Posterior cingulate gyrus (tissue), 11 donors: ENCODE data around the gene RGS3.

ENCODE experiments used
- DNase-seq, 10 donors: peaks; one replicate each; pipeline versions ENCODE4 v3.0.0 to v3.0.0-alpha.2; 2020 to 2021; ENCODE audit warnings: mixed read lengths in 3 of 10
- intact Hi-C: fragments of 100-400 bp; cut with DNase I; formaldehyde crosslinking; loops from one replicate; pipeline ENCODE4 v1.15.1; 2023

Gene RGS3

GRCh38 chr9:113579283-113580040, 115.9 kb downstream of the RGS3 start:
- no peak for DNase-seq
- intact Hi-C loops = loop anchor here (5.0 kb wide), 1 partner anchor 42 kb away; no protein-coding TSS in a partner anchor

DNA sequence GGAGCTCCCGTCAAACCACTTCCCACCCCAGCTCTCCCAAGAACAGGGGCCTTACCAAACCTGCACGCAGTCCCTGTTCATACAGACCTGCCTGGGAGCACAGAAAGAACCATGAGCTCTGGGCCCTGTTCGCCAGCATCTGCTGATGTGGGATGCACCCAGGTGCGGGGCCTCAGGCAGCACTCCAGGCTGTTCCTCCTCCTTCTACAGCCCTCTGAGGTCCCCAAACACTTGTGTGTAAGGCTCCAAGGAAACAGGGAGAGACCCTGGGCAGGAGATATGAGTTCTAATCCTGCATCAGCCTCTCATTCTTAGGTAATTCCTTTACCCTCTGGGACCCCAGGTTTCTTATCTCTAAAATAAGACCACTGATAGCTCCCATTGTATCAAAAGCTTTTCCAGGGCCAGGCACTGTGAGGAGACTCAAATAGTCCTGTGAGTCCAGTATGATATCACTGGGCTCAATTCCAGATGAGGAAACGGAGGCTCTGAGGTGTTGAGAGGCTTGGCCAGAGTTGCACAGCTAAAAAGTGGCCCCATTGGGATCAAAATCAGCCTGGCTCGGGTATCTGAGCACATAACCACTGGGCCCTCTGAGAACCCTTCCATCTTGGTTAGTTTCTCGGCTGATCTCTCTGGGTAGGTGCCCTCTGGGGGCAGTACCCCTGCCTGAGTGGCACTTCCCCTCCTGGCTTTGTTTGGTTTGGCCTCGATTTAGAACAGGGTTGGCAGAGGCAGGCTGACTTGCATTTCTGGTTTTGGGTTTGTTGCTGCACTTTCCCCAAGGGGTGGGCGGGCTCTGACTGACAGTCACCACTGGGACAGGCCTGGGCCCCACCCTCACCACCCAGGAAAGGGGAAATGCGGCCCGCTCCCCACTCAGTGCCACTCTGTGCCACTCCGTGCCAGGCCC, 116.8 kb downstream of the RGS3 start:
- DNase-seq = peak in 5 of 10 donors; percentile 54 to 94 (median 56)
- intact Hi-C loops = loop anchor here (5.0 kb wide), 1 partner anchor 43 kb away; no protein-coding TSS in a partner anchor

DNA sequence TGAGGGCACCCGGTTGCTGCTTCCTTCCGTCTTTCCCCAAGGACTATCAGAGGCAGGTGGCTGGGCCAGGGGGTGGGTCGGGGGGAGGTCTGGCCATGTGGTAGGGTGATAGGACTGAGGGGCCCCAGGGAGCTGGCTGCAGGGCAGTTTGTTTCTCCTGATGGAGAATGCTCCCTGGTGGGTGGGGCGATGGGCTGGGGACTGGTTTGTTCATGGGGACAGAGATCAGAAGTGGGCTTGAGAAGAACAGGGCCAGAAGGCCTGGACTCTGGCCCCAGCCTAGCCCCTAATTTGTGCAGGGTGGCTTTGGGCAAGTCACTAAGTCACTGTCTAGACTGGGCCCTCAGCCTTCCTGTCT, 117.4 kb downstream of the RGS3 start:
- no peak for DNase-seq
- intact Hi-C loops = loop anchor here (5.0 kb wide), 1 partner anchor 44 kb away; no protein-coding TSS in a partner anchor

DNA sequence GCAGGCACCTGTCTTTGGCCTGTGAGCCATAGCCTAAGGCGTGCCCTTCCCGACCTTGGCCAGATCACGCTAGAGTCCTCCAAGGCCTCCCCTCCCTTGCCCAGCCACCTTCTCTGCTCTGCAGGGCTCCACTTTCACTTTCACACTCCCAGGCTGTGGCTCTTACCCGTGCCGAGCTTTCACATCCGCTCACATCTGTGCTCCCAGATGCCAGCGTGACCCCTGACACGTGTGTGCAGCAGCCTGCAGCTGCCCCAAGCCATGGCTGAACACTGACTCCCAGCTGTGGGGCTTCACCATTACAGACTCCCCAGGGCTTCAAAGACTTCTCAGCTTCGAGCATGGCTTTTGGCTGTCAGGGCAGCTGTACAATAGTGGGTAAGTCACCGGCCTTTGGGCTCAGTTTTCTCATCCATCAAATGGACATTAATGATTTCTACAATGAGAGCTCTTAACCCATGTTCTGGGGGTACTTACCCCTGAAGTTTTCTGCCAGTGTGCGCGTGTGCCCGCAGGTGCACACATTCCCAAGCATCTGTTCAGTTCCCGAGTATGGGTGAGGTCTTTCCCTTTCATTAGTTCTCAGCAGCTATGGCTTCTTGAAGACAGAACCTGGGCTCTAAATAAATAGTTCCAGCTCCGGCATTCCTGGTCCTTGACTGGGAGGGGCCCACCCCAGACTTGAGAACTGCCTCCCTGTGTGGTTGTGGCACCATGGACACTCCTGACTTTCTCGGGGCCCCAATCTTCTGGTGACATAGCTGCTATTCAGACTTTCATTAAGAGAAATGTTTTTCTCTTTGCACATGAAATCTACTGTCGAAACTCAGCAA, 118.6 kb downstream of the RGS3 start:
- peak in 9 of 10 donors; percentile 52 to 97 (median 78) for DNase-seq

DNA sequence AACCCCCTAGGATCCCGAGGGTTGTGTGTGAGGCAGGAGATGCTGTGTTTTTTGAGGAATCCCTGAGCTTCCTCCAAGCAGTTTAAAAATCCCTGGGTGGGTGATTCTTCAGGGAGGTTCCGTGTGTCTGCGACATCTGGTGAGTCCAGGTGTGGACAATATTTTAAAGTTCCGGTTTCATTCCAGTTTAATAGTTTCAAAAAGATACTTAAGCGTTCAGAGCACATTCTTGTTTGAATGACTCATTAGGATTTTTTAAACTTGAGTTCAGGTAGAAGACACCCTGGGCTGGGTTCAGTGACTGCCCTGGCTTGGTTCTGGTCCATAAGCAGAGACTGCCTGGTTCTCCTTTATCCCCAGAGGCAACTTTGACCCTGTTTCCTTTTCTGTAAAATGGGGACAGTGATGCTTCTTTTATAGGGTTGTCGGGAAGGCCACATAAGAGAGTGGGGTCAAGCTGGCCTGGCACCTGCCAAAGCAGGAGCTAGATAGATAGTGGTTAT, 119.2 kb downstream of the RGS3 start:
- intact Hi-C loops = loop anchor here (2.0 to 5.0 kb wide), 2 partner anchors 45 to 136 kb away; no protein-coding TSS in a partner anchor
- peak in 2 of 10 donors; percentile 12 to 27 for DNase-seq

More for the DNA sequence above, 118.6 kb downstream of the RGS3 start:
- intact Hi-C loops = loop anchor here (2.0 to 5.0 kb wide), 2 partner anchors 45 to 135 kb away; no protein-coding TSS in a partner anchor

- intact Hi-C loops = loop anchor here (2.0 to 5.0 kb wide), 2 partner anchors 46 to 137 kb away; no protein-coding TSS in a partner anchor
- DNase-seq = peak in 2 of 10 donors; percentile 62 to 80
Measured at GRCh38 chr9:113583511-113584427, 120.2 kb downstream of the RGS3 start.

GRCh38 chr9:113584428-113585084, 121.0 kb downstream of the RGS3 start:
- intact Hi-C loops = loop anchor here (5.0 kb wide), 1 partner anchor 47 kb away; no protein-coding TSS in a partner anchor

GRCh38 chr9:113585085-113585442, 121.5 kb downstream of the RGS3 start:
- DNase-seq = peak in 3 of 10 donors; percentile 6 to 45 (median 24)
- intact Hi-C loops = no loop called here

More at GRCh38 chr9:113584428-113585084, 121.0 kb downstream of the RGS3 start:
- peak in 1 of 10 donors; percentile 51 for DNase-seq

- DNase-seq = peak in 3 of 10 donors; percentile 11 to 42 (median 21)
- intact Hi-C loops = no loop called here
Measured at GRCh38 chr9:113585555-113585954, 122.0 kb downstream of the RGS3 start.

DNA sequence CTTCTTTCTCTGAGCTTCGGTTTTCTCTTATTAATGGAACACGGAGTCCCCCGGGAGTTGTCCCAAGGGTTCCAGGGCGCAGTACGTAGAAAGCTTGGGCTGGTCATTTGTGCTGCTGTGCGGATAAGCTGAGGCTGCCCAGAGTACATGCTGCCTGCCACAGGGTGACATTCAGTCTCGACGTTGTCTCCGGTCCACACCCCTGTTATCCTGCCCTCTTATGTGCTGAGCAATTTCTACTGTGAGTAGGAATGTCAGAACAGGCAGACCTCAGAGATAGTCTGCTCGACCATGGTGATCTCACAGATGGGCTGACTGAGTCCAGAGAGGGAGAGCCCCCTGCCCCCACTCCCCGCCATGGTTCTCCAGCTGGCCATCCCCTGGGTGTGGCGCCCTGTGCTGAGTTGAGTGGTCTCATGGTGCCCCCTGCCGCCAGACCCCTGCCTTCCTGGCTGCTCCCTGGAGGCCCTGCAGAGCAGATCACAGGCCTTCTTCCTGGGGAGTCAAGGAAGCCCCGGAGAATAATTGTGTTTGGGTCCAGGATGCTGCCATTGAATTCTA, 124.0 kb downstream of the RGS3 start:
- DNase-seq = peak in 4 of 10 donors; percentile 57 to 81 (median 67)

DNA sequence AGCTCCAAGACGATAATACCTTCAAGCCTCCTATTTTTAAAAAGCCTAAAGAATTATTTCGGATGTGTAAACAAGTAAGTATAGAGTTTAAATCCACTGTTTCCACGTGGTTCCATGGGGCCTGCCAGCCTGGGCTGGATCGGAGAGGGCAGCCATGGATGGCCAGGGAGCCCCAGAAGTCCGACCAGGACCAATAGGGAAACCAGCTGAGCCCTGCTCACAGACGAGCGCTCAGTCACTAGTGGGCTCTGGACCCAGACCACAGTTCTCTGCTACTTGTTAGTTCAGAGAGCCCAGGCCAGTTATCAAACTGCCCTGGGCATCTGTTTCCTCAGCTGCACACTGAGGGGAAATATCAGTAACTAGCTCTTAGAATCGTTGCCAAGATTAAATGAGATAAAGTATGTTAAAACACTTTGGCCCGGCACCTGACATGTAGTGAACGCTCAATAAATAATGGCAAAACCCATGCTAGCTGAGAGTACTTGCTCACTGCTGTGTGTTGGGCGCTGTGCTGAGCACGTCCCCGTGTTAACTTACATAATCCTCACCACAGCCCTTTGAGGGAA, 124.8 kb downstream of the RGS3 start:
- DNase-seq = peak in 2 of 10 donors; percentile 22 to 43
- intact Hi-C loops = no loop called here

More for the DNA sequence above, 124.0 kb downstream of the RGS3 start:
- intact Hi-C loops = no loop called here

DNA sequence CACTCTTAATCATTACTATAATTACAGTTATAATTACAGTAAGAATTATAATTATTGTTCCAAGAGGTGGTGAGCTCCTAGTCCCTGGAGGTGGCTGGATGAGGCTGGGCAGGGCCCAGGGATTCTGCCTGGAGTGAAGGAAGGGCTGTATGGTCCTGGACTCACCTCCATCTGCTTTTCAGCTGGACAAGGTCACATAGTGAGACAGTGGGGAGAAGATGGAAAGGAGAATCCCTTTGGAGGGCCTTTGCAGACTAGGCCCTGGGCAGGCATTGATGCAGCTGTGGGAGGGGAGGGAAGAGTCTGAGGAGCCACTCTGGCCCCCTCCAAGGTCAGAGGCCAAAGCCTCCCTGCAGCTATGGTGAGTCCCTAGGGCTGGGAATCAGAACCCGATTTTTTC, 125.4 kb downstream of the RGS3 start:
- intact Hi-C loops = no loop called here
- DNase-seq = peak in 2 of 10 donors; percentile 55 to 62

DNA sequence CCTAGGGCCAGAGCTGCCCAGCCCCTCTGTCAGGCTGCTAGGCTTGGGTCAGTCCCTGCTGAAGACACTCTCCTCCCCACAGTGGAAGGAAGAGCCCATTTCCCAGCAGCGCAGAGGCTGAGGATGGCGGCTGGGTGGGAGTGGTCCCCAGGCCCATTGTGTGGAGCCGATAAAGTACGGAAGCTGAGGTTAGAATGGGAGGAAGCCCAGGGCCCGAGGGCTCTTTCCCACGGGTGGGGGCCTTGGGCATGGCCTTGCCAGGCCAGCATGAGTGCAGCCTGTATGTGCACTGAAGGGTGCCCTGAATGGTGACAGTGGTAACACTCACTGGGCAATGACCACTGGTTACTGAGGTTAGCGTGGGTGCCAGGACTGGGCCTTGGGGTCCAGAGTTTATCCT, 125.9 kb downstream of the RGS3 start:
- peak in 2 of 10 donors; percentile 26 to 64 for DNase-seq
- intact Hi-C loops = no loop called here

GRCh38 chr9:113589890-113590289, 126.4 kb downstream of the RGS3 start:
- intact Hi-C loops = loop anchor here (2.0 kb wide), 1 partner anchor 143 kb away; no protein-coding TSS in a partner anchor
- peak in 1 of 10 donors; percentile 24 for DNase-seq

DNA sequence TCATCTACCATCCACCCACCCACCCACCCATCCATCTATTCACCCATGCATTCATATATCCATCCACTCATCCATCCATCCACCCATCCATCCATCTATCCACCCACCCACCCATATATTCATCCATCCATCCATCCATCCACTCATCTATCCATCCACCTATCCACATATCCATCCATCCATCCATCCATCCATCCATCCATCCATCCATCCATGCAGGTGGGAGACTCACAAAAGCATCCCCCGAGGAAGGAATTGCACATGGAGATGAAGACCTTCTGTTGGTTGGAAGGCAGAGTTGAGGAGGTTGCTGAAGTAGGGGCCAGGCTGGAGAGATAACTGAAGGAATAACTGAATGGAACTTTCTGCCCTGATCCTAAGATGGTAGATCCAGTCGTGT, 126.9 kb downstream of the RGS3 start:
- no peak for DNase-seq
- intact Hi-C loops = loop anchor here (2.0 kb wide), 1 partner anchor 144 kb away; no protein-coding TSS in a partner anchor

DNA sequence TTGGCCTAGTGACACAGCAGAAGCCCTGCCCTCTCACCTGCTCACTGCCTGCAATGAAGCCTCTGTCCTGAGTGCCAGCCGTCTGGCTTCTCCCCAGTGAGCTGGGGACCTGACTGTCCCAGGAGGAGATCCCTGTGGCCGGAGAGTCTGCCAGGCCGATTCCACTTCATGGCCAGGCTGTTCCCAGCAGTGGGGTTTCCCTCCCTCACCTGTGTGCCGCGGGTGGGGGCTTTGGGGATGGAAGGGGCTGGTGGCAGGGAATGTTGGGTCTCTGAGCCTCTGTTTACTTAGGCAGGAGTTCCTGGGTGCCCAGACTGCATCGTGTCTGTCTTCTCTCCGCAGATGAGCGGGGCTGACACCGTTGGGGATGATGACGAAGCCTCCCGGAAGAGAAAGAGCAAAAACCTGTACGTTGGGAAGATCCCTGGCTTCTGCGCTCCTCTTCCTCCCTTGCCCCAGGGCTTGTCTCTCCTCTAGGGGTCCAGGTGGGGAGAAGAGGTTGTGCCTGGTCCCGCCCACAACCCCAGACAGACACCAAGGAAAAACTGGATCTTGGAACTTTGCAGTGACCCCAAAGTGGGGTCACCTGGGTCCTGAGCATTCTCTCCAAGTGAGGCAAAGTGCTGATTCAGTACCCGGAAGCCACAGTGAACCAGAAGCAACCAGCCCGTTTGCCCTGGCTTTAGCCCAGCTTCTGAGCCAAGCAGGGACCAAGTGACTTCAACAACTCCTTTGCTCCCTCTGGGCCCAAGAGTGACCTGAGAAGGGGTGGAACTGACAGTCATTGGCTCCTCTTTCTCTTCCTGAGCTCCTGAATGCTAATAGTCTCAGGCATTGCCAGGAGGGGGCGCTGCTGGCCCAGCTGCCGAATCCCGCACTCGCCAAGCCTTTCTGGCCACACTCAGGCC, 127.7 kb downstream of the RGS3 start:
- intact Hi-C loops = loop anchor here (1.0 to 2.0 kb wide), 2 partner anchors 64 to 144 kb away; no protein-coding TSS in a partner anchor
- peak; percentile 74 to 98 (median 87) for DNase-seq
